DOHH2 (cell line): Measurements from ENCODE around the gene ZNF879.

Experiments used
- EZH2phosphoT487 ChIP-seq: fragments of 200-600 bp; sonication (generic); IDR thresholded peaks from 2 replicates; pipeline ENCODE4 v1.6.1; 2017; ENCODE audit warnings: borderline replicate concordance, mild to moderate bottlenecking, antibody characterized with exemption, low read length, moderate library complexity, mixed read lengths
- TF ChIP-seq, protein P1 (sequence below): fragments of 200-600 bp; sonication (generic); IDR thresholded peaks from one replicate; pipeline ENCODE4 v1.5.1; 2014; ENCODE audit warnings: antibody characterized with exemption, mild to moderate bottlenecking, low read depth, low read length; ENCODE audit not compliant: poor library complexity, severe bottlenecking

DNA sequence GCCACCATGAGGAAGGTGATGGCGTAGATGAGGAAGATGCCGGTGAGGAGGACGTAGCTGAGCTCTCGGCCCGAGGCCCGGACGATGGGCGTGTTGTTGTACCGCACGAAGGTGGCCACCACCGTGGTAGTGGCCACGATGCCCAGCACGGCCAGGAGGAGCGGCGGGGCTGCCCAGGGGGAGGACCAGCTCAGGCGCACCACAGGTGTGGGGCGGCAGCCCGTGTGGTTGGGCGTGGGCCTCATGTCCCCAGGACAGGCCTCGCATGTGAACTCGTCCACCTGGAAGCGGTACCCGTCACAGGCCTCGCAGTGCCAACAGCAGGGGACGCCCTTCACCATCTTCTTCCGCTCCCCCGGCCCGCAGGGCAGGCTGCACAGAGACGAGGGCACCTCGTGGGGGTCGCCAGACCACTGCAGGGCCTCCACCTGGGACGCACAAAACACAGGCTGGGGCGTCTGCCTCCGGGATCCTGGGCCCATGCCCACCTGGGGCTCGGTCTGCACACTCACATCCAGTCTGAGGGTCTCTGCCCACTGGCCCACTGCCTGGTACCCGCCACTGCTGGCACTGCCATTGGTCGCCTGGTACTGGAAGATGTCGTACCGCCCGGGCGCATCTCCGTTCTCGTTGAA lies 37.2 kb upstream of the ZNF879 start:
- TF ChIP-seq, protein P1, sequence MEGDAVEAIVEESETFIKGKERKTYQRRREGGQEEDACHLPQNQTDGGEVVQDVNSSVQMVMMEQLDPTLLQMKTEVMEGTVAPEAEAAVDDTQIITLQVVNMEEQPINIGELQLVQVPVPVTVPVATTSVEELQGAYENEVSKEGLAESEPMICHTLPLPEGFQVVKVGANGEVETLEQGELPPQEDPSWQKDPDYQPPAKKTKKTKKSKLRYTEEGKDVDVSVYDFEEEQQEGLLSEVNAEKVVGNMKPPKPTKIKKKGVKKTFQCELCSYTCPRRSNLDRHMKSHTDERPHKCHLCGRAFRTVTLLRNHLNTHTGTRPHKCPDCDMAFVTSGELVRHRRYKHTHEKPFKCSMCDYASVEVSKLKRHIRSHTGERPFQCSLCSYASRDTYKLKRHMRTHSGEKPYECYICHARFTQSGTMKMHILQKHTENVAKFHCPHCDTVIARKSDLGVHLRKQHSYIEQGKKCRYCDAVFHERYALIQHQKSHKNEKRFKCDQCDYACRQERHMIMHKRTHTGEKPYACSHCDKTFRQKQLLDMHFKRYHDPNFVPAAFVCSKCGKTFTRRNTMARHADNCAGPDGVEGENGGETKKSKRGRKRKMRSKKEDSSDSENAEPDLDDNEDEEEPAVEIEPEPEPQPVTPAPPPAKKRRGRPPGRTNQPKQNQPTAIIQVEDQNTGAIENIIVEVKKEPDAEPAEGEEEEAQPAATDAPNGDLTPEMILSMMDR, result no peak
- no peak for TF ChIP-seq EZH2phosphoT487
